HepG2 (cell line): ENCODE results near the gene PKP4. TPM values are rescaled to one million over a fixed set of nuclear protein-coding genes. Genes with fewer than 3 reads are reported as not detected.

Experiments used
- CEBPG ChIP-seq: IDR thresholded peaks from 2 replicates; pipeline ENCODE4 v1.6.1; 2016
- CENPX ChIP-seq: sonication (generic); formaldehyde crosslinking; IDR thresholded peaks from 2 replicates; pipeline ENCODE4 v1.9.0; 2021; ENCODE audit warnings: mild to moderate bottlenecking, missing genetic modification reagents, moderate library complexity
- DBP ChIP-seq: sonication (generic); formaldehyde crosslinking; IDR thresholded peaks from 2 replicates; pipeline ENCODE4 v1.4.0; 2020; ENCODE audit warnings: missing genetic modification reagents; ENCODE audit errors: not compliant biosample characterization
- FOXA1 ChIP-seq, 2 experiments: fragments of 450-650 bp in 1 of 2; sonication (generic) in 1 of 2; formaldehyde crosslinking in 1 of 2; IDR thresholded peaks; 2 replicates each; pipeline versions ENCODE4 v1.4.0 to v1.6.1; 2016 to 2020; ENCODE audit warnings: missing genetic modification reagents in 1 of 2
- FOXO1 ChIP-seq: sonication (generic); formaldehyde crosslinking; IDR thresholded peaks from 2 replicates; pipeline ENCODE4 v1.4.0; 2020; ENCODE audit warnings: missing genetic modification reagents
- GATAD2A ChIP-seq: IDR thresholded peaks from 2 replicates; pipeline ENCODE4 v1.6.1; 2016
- HNRNPK ChIP-seq: fragments of 200-400 bp; formaldehyde crosslinking; IDR thresholded peaks from 2 replicates; pipeline ENCODE4 v1.6.1; 2018; ENCODE audit warnings: low read length, low read depth, moderate library complexity, mild to moderate bottlenecking; ENCODE audit not compliant: poor library complexity, severe bottlenecking
- KLF11 ChIP-seq: IDR thresholded peaks from 2 replicates; pipeline ENCODE4 v1.6.1; 2016; ENCODE audit warnings: missing compliant biosample characterization
- MBNL3 ChIP-seq: fragments of 250-450 bp; sonication (Bioruptor Pico); conservative IDR thresholded peaks from 2 replicates; pipeline ENCODE4 v1.8.0; 2022; ENCODE audit warnings: mild to moderate bottlenecking, inconsistent platforms
- NFIB ChIP-seq: sonication (generic); formaldehyde crosslinking; IDR thresholded peaks from 2 replicates; pipeline ENCODE4 v1.9.0; 2021; ENCODE audit warnings: missing genetic modification reagents, mild to moderate bottlenecking, borderline replicate concordance
- POLR2G ChIP-seq: fragments of 200-400 bp; formaldehyde crosslinking; IDR thresholded peaks from 2 replicates; pipeline ENCODE4 v1.6.1; 2018; ENCODE audit warnings: mild to moderate bottlenecking, low read depth, low read length, moderate library complexity
- RBAK ChIP-seq: sonication (generic); formaldehyde crosslinking; IDR thresholded peaks from 2 replicates; pipeline ENCODE4 v1.5.1; 2020; ENCODE audit warnings: mild to moderate bottlenecking, missing genetic modification reagents
- TMF1 ChIP-seq: sonication (generic); formaldehyde crosslinking; IDR thresholded peaks from 2 replicates; pipeline ENCODE4 v1.8.1; 2022; ENCODE audit warnings: low read depth, missing genetic modification reagents
- ZNF550 ChIP-seq: sonication (generic); formaldehyde crosslinking; IDR thresholded peaks from 2 replicates; pipeline ENCODE4 v1.4.0; 2020; ENCODE audit warnings: mild to moderate bottlenecking, missing genetic modification reagents, borderline replicate concordance
- ZUFSP ChIP-seq: sonication (generic); formaldehyde crosslinking; IDR thresholded peaks from 2 replicates; pipeline ENCODE4 v1.9.0; 2021; ENCODE audit warnings: missing genetic modification reagents, mild to moderate bottlenecking, borderline replicate concordance
- polyA plus RNA-seq, 8 experiments: library from polyadenylated mRNA; depleted of rRNA in 3 of 8; stranded (reverse) in 7 of 8; unstranded in 1 of 8; fragments of >200 nt; fragmentation: Illumina TruSeq in 4 of 8; extraction: Trizol in 4 of 8; gene quantifications; 2 replicates each; pipeline versions ENCODE4 v1.2.1 to v1.2.3, GENCODE V29; 2011 to 2016; ENCODE audit warnings: low read depth in 4 of 8, missing spikeins in 1 of 8, mixed read lengths in 1 of 8; ENCODE audit not compliant: insufficient read depth in 1 of 8
- total RNA-seq, 5 experiments: library from RNA; depleted of rRNA; stranded (reverse); fragments of >200 nt; fragmentation: Illumina TruSeq; extraction: Trizol; gene quantifications; 2 replicates each; pipeline ENCODE4 v1.2.3, GENCODE V29; 2016; ENCODE audit warnings: low read depth in 1 of 5
- TF ChIP-seq, protein P1 (sequence below): sonication (generic); formaldehyde crosslinking; IDR thresholded peaks from 2 replicates; pipeline ENCODE4 v1.8.1; 2023; ENCODE audit warnings: mild to moderate bottlenecking, missing genetic modification reagents, borderline replicate concordance
- TF ChIP-seq, protein P2 (sequence below): sonication (generic); formaldehyde crosslinking; IDR thresholded peaks from 2 replicates; pipeline ENCODE4 v1.4.0; 2020; ENCODE audit warnings: missing genetic modification reagents

The PKP4 gene
- total and polyA plus RNA-seq, 2 of the 13 experiments (the other 11 are each of a cell fraction or from before 2014, with no cell fraction given): 80.9 to 90.5 TPM

DNA sequence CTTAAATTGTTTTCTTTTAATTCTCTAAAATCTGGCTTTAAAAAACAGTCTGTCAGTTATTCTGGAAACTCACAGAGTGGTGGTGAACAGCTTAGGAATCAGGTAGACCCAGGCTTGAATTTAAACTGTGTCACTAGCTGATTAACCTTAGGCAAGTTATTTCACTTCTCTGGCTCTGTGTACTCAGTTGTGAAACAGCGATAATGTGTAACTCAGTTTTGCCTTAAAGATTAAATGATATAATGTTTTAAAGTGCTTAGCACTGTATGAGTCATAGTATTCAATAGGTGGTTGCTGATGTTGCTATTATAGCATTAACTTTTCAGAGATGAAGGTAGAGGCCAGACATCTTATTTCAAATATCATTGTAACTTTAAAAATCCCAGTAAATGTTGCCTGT is 40.7 kb downstream of the PKP4 start (continued):
- TF ChIP-seq MBNL3 (CRISPR knock-in tag): no peak
- no peak for TF ChIP-seq RBAK (CRISPR knock-in tag)
- TF ChIP-seq CENPX (CRISPR knock-in tag): no peak
- no peak for TF ChIP-seq ZNF550
- TF ChIP-seq GATAD2A (CRISPR knock-in tag): 0 out of 2 replicates have a peak, but pooled peaks have one; percentile 23
- TF ChIP-seq CEBPG (CRISPR knock-in tag): peak; percentile 42; the same call in 1 of the 2 replicates
- TF ChIP-seq FOXO1 (CRISPR knock-in tag): no peak
- no peak for TF ChIP-seq HNRNPK
- no peak for TF ChIP-seq NFIB
- TF ChIP-seq TMF1 (CRISPR knock-in tag): no peak
- no peak for TF ChIP-seq KLF11 (CRISPR knock-in tag)
- no peak for TF ChIP-seq DBP (CRISPR knock-in tag)
- TF ChIP-seq POLR2G: no peak
- TF ChIP-seq FOXA1 (IDR thresholded peaks at IDR 0.05): no peak
- TF ChIP-seq FOXA1 (CRISPR knock-in tag; IDR thresholded peaks at IDR 0.05): peak; percentile 65
- TF ChIP-seq, protein P1, sequence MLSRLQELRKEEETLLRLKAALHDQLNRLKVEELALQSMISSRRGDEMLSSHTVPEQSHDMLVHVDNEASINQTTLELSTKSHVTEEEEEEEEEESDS: no peak
- TF ChIP-seq ZUFSP (CRISPR knock-in tag): no peak
- TF ChIP-seq, protein P2, sequence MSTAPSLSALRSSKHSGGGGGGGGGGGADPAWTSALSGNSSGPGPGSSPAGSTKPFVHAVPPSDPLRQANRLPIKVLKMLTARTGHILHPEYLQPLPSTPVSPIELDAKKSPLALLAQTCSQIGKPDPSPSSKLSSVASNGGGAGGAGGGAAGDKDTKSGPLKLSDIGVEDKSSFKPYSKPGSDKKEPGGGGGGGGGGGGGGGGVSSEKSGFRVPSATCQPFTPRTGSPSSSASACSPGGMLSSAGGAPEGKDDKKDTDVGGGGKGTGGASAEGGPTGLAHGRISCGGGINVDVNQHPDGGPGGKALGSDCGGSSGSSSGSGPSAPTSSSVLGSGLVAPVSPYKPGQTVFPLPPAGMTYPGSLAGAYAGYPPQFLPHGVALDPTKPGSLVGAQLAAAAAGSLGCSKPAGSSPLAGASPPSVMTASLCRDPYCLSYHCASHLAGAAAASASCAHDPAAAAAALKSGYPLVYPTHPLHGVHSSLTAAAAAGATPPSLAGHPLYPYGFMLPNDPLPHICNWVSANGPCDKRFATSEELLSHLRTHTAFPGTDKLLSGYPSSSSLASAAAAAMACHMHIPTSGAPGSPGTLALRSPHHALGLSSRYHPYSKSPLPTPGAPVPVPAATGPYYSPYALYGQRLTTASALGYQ (CRISPR knock-in tag): no peak
